OCI-LY3 (cell line): Measurements from ENCODE around the gene SYNDIG1L.

Experiments
- H2AFZ ChIP-seq: fragments of 200-600, 300-600 bp; shearing (Covaris generic); 2 replicates; pipeline ENCODE4 v1.6.0; 2014; ENCODE audit warnings: antibody characterized with exemption, low read depth, low read length
- H3K27ac ChIP-seq: fragments of 200-600, 300-600 bp; sonication (generic); 2 replicates; pipeline ENCODE4 v1.5.1; 2014; ENCODE audit warnings: mild to moderate bottlenecking, low read length, moderate library complexity, mixed read lengths
- H3K27me3 ChIP-seq: fragments of 200-600, 300-600 bp; sonication (generic); 2 replicates; pipeline ENCODE4 v1.6.1; 2014; ENCODE audit warnings: low read depth, low read length, mixed read lengths
- H3K36me3 ChIP-seq: fragments of 200-600, 300-600 bp; sonication (generic); replicated peaks from 2 replicates; pipeline ENCODE3; 2014; ENCODE audit warnings: low read depth, low read length, mixed read lengths
- H3K4me1 ChIP-seq: fragments of 300-600, 200-600 bp; sonication (generic); 2 replicates; pipeline ENCODE4 v1.6.1; 2014; ENCODE audit warnings: low read length, mixed read lengths
- H3K4me2 ChIP-seq: fragments of 200-600, 300-600 bp; sonication (generic); 2 replicates; pipeline ENCODE4 v1.6.1; 2014; ENCODE audit warnings: low read length, mixed read lengths
- H3K4me3 ChIP-seq: fragments of 300-600, 200-600 bp; sonication (generic); 2 replicates; pipeline ENCODE4 v1.5.1; 2014; ENCODE audit warnings: antibody characterized with exemption, mild to moderate bottlenecking, low read length, moderate library complexity
- H3K79me2 ChIP-seq: fragments of 300-600, 200-600 bp; shearing (Covaris generic); 2 replicates; pipeline ENCODE4 v1.6.1; 2014; ENCODE audit warnings: mild to moderate bottlenecking, low read length, mixed read lengths
- H3K9ac ChIP-seq: fragments of 300-600, 200-600 bp; shearing (Covaris generic); 2 replicates; pipeline ENCODE4 v1.6.0; 2014; ENCODE audit warnings: mild to moderate bottlenecking, low read length, moderate library complexity
- H3K9me3 ChIP-seq: fragments of 200-600, 300-600 bp; shearing (Covaris generic); 2 replicates; pipeline ENCODE4 v1.6.1; 2014; ENCODE audit warnings: low read length, mixed read lengths; ENCODE audit not compliant: insufficient read depth
- H4K20me1 ChIP-seq: fragments of 200-600, 300-600 bp; sonication (generic); 2 replicates; pipeline ENCODE4 v1.6.1; 2016; ENCODE audit warnings: low read length, mixed read lengths; ENCODE audit not compliant: insufficient read depth
- EZH2phosphoT487 ChIP-seq: fragments of 200-600 bp; shearing (Covaris generic); IDR thresholded peaks from 2 replicates; pipeline ENCODE4 v1.6.1; 2018; ENCODE audit warnings: antibody characterized with exemption, mixed run types, low read depth
- TF ChIP-seq, protein P1 (sequence below): fragments of 200-600, 300-600 bp; sonication (generic); IDR thresholded peaks from 2 replicates; pipeline ENCODE4 v1.5.1; 2014; ENCODE audit warnings: antibody characterized with exemption, low read length, low read depth

Gene SYNDIG1L

DNA sequence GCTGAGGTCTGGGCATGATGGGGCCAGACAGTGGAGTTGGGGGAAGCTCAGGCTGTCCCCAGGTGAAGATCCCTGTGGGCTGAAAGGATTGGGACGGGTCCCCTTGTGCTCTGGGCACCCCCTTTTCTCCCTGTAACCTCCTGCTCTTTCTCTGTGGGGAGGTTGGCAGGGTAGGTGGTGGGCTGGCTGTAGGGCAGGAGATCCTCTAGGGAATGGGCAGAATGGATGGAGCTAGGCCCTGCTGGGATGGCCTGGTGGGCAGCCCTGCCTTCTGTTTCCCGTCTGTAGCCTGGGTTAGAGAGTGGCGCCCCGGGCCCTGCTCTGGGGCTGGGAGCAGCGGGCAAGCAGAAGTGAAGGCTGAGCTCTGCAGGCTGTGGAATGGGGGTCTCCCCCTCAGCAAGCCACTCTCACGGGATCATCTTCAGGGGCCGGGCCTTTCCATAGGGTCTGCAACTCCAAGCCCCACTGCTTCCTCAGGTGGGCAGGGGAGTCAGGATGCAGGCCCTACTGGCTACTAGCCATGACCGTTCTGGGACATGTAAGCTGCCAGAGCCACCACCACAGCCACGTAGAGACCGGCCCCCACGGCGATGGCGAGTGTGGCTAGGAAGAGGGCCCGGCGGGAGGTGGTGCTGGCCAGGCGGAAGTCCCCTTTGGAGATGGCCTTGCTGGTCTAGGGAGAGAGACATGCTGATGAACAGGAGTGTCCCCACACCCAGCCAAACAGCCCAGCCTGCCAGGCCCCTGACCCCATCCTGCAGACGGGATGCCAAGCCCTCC is 18.8 kb downstream of the SYNDIG1L start:
- Histone ChIP-seq H3K9me3 (no peaks in the 10 kb centered on the region), H3K4me3 (no peak overlapping the region), H3K27me3 (peaks cover 4% of the 10 kb centered on the region; the same call in 1 of the 2 replicates), H3K36me3 (no peaks in the 10 kb centered on the region), H2AFZ (no peak overlapping the region), H3K27ac (no peak overlapping the region), H3K4me2 (no peak overlapping the region), H3K79me2 (no peaks in the 10 kb centered on the region), H4K20me1 (no peaks in the 10 kb centered on the region), H3K4me1 (peaks cover 11% of the 10 kb centered on the region), H3K9ac (no peak overlapping the region)
- TF ChIP-seq, protein P1, sequence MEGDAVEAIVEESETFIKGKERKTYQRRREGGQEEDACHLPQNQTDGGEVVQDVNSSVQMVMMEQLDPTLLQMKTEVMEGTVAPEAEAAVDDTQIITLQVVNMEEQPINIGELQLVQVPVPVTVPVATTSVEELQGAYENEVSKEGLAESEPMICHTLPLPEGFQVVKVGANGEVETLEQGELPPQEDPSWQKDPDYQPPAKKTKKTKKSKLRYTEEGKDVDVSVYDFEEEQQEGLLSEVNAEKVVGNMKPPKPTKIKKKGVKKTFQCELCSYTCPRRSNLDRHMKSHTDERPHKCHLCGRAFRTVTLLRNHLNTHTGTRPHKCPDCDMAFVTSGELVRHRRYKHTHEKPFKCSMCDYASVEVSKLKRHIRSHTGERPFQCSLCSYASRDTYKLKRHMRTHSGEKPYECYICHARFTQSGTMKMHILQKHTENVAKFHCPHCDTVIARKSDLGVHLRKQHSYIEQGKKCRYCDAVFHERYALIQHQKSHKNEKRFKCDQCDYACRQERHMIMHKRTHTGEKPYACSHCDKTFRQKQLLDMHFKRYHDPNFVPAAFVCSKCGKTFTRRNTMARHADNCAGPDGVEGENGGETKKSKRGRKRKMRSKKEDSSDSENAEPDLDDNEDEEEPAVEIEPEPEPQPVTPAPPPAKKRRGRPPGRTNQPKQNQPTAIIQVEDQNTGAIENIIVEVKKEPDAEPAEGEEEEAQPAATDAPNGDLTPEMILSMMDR, result no peak
- TF ChIP-seq EZH2phosphoT487, result no peak

DNA sequence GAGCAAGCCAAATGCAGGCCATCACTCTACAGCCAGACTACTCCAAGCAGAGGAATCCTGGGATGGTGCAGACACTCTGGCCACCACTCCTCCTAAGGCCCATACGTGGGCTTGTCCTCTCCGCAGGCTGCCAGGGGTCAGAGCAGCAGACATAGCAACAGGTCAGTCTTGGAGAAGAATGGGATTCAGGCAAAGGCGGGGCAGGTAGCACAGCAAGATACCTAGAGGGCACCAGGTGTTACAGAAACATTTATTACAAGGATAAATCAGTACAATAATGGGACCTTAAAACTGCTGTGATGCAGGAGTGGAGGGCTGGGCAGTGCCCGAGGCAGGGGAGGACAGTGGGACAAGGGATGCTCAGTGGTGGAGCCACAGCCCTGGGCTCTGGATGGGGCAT is 20.3 kb downstream of the SYNDIG1L start:
- no peak for TF ChIP-seq EZH2phosphoT487
- TF ChIP-seq, protein P1, result no peak

DNA sequence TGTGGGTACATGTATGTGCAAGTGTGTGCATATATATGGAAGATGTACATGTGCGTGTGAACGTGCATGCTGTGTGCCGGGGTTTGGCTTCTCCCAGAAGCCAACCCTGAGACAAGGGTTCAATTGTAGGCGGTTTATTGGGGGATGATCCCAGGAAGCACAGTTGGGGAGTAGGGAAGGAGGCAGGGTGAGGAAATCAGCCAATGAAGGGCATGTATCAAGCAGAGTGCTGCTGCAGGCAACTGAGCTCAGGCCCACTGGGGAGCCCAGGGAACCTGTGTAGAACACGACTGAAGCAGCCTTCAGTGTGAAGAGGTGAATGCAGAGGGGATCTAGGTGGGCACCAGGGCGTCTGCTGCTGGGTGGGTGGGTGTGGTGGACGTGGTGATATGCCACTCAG is 21.6 kb downstream of the SYNDIG1L start:
- TF ChIP-seq, protein P1, result no peak
- no peak for TF ChIP-seq EZH2phosphoT487
- Histone ChIP-seq H3K9me3 (no peaks in the 10 kb centered on the region), H4K20me1 (no peaks in the 10 kb centered on the region), H3K27ac (no peak overlapping the region), H3K9ac (no peak overlapping the region), H3K4me1 (peaks cover 31% of the 10 kb centered on the region), H3K36me3 (no peaks in the 10 kb centered on the region), H2AFZ (no peak overlapping the region), H3K27me3 (peaks cover 5% of the 10 kb centered on the region; the same call in 1 of the 2 replicates), H3K4me2 (no peak overlapping the region), H3K4me3 (no peak overlapping the region), H3K79me2 (no peaks in the 10 kb centered on the region)

More for the DNA sequence above, 20.3 kb downstream of the SYNDIG1L start:
- Histone ChIP-seq H3K9me3 (no peaks in the 10 kb centered on the region), H3K4me3 (no peak overlapping the region), H3K4me2 (no peak overlapping the region), H3K27me3 (no peaks in the 10 kb centered on the region), H4K20me1 (no peaks in the 10 kb centered on the region), H3K9ac (no peak overlapping the region), H3K4me1 (peaks cover 27% of the 10 kb centered on the region), H3K36me3 (no peaks in the 10 kb centered on the region), H3K27ac (no peak overlapping the region), H3K79me2 (no peaks in the 10 kb centered on the region), H2AFZ (no peak overlapping the region)

DNA sequence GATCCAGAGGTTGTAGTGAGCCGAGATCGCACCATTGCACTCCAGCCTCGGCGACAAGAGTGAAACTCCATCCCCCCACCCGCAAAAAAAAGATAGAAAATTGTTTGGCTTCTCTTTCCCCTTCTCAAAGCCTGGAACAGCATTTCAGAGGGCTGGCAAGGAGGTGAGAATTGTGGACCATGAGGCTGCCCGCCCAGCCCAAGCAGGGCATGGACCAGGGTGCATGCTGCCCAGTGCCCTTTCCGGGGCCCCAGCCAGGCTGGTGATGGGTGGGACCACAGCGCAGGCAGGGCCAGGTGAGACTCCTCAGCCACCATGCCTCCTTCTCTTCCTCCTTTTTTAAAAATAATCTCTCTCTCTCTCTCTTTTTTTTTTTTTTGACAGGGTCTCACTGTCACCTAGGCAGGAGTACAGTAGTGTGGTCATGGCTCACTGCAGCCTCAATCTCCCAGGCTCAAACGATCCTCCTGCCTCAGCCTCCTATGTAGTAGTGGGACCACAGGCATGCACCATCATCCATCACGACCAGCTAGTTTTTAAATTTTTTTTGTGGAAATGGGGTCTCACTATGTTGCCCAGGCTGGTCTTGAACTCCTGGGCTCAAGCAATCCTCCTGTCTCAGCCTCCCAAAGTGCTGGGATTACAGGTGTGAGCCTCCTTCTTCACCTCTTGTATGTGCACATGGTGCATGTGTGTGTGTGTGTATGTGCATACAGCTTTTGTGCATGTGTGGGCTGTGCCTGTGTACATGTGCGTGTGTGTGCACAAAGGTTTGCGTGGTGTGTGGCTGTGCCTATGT is 22.2 kb downstream of the SYNDIG1L start:
- H3K9ac ChIP-seq, result no peak overlapping the region
- no peak overlapping the region for H3K4me2 ChIP-seq
- H3K79me2 ChIP-seq, result no peaks in the 10 kb centered on the region
- no peak overlapping the region for H3K4me3 ChIP-seq
- H3K4me1 ChIP-seq, result peaks cover 31% of the 10 kb centered on the region
- H3K27ac ChIP-seq, result no peak overlapping the region
- TF ChIP-seq, protein P1, result no peak
- no peak for TF ChIP-seq EZH2phosphoT487
- H3K36me3 ChIP-seq, result no peaks in the 10 kb centered on the region
- H3K9me3 ChIP-seq, result no peaks in the 10 kb centered on the region
- H3K27me3 ChIP-seq, result peaks cover 5% of the 10 kb centered on the region; the same call in 1 of the 2 replicates
- no peak overlapping the region for H2AFZ ChIP-seq
- no peaks in the 10 kb centered on the region for H4K20me1 ChIP-seq
